Activated effector memory CD4-positive, alpha-beta T cell treated with Interleukin-2 at 50 U/mL for 16 hours (primary cell): ENCODE data around the gene NDUFS1.
"Not testable (repeated sequence)": the region's sequence is repeated elsewhere in the genome, so short reads cannot be mapped to it uniquely, and the experiment has no call there.

Source experiments
- DNase-seq: peaks from one replicate; pipeline ENCODE4 v3.0.0-alpha.2; 2020

The NDUFS1 gene

DNA sequence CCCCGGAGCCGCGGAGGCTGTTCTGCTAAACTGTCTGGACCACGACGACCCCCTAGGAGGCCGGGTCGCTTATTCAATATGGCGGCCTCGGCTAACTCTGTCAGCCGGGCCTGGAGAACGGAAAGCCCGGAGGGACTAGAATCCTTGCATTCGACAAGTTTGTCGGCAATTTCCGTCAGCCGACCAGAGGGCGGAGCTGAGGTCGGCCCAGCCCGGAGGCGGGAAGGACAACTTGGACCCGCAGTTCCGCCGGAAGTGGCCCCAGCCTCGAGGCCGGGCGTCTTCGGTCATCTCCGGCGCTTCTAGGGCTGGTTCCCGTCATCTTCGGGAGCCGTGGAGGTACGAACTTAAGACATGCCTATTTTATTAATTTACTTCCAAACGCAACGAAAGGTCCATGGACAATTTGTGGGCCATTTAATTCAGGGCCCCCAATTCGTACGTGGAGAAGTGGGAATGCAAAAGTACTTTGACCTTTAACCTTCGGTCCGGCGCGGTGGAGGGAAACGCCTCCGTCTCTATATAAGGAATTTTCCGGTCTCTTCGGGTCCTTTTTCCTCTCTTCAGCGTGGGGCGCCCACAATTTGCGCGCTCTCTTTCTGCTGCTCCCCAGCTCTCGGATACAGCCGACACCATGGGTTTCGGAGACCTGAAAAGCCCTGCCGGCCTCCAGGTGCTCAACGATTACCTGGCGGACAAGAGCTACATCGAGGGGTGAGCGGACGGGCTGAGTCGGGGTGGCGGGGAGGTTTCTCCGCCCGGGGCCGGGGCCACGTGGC, at the start of gene NDUFS1, which contains the start of gene EEF1B2:
Gene NDUFS1, minus strand, starts transcription at position 99 of the 779 bp plus-strand sequence. CDS start 5,766 bp downstream, outside the sequence.
Gene EEF1B2, plus strand, starts transcription at position 550 of the 779 bp plus-strand sequence. Its CDS starts 85 bp downstream, at position 635.
- peak; percentile 95 for DNase-seq

DNA sequence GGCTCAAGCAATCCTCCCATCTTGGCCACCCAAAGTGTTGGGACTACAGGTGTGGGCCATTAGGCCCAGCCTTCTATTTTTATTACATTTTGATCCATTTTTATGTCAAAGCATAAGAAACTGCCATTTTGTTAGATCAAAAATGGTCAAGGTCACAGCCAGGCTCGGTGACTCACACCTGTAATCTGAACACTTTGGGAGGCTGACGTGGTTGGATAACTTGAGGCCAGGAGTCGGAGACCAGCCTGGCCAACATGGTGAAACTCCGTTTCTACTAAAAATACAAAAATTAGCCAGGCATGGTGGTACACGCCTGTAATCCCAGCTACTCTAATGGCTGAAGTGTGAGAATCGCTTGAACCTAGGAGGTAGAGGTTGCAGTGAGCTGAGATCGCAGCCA, 49.7 kb upstream of the NDUFS1 start:
- DNase-seq, result no peak

DNA sequence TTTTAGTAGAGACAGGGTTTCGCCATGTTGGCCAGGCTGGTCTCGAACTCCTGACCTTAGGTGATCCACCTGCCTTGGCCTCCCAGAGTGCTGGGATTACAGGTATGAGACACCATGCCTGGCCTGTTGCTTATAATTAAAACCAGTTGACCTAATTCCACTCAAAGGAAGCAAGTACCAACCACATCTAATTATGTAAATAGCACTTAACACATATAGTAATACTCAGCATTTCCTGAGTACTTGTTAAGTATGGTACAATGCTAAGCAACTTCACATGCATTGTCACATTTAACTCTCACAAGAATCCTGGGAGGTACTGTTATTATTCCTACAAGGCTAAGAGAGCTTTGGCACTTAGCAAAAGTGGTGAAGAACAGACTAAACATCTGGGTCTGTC, 48.1 kb upstream of the NDUFS1 start:
- not testable (repeated sequence) for DNase-seq

DNA sequence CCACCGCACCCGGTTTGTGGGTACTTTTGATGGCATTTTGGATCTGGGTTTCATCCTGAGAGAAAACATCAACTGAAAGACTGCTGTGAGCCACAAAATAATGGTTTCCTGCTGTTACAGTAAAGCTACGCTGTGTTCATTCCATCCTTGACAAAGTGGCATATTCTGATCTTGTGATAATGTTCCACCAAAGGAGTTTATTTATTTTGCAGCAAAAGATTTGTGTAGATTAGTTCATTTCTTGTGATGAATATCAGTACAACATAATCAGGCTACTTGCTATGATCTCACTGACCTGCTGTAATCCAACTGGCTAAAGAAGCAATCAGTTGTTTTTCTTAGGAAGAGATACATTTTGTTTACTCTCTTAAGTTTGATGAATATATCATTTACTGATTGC, 45.5 kb upstream of the NDUFS1 start:
- no peak for DNase-seq

DNA sequence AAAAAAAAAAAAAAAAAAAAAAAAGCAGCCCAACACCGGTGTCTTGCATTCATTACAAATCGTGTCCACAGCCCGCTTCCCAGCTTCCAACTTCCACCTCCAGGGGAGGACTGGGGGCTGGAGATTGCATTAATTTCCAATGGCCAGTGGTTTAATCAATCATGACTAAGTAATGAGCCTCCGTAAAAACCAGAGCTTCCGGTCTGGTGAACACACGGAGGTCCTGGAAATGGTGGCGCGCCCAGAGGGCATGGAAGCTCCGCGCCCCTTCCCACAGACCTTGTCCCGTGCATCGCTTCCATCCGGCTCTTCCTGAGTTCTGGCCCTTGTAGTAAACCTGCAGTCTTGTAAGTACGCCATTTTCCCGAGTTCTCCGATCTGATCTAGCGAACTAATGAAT, 44.1 kb upstream of the NDUFS1 start:
- DNase-seq, result no peak

DNA sequence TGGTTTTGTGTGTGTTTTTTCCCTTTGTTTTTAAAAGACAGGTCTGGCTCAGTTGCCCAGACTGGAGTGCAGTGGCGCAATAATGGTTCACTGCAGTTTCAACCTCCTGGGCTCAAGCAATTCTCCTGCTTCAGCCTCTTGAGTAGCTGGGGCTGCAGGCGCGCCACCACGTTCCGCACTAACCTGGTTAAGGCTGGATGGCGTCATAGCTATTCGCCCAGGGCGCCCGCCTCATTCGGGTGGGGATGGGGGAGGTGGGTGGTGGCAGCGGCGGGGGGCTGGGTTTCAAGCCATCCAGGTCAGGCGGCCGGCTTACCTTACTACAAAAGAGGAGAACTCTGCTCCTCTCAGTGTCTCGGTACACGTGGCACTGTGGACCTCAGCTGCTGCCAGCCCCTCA, 43.2 kb upstream of the NDUFS1 start:
- DNase-seq, result no peak

DNA sequence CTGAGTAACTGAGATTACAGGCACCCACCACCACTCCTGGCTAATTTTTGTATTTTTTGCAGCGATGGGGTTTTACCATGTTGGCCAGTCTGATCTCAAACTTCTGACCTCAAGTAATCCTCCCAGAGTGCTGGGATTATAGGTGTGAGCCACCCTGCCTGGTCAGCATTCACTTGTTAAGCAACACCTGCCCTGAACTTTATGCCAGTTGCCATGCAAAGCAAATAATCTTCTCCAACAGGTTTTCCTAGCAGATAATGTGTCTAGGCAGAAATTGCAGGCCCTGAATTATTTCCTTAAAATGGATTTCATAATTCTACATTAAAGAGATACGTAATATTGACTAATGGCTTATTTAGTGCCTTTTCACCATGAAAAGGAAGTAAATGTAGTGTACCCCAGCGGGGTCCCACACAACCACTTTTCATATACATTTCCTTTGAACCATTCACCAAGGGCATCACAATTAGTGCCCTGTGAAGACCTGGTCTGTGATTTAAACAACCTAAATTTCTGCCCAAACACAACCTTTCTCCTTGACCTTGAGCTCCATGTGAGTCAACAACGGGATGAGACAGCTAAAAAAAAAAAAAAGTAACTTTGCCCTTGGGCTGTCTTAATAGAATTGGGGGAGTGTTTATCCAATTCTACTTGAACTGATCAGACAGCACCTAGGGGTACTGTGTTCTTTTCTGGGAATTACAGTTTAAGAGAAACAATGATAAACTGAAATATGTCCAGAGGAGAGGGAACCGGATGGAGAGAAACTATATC, 42.0 kb upstream of the NDUFS1 start:
- DNase-seq, result no peak

DNA sequence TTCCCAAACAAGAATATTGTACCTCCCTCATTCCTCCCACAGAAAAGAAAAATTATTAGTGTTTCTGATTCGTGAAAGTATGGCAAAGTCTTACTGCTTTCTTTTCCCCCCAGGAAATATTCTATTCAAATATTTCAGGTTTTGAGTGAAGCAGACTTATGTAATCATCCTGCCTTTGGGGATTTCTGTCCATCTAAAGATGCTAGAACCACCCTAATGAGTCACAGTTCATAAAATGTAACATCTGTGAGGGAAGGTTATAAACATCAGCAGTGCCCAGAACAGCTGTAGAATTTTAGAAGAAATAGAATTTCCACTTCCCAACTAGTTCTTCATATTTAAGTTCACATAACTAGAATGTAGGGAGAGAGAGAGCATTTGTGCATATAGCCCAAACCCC, 39.4 kb upstream of the NDUFS1 start:
- no peak for DNase-seq

DNA sequence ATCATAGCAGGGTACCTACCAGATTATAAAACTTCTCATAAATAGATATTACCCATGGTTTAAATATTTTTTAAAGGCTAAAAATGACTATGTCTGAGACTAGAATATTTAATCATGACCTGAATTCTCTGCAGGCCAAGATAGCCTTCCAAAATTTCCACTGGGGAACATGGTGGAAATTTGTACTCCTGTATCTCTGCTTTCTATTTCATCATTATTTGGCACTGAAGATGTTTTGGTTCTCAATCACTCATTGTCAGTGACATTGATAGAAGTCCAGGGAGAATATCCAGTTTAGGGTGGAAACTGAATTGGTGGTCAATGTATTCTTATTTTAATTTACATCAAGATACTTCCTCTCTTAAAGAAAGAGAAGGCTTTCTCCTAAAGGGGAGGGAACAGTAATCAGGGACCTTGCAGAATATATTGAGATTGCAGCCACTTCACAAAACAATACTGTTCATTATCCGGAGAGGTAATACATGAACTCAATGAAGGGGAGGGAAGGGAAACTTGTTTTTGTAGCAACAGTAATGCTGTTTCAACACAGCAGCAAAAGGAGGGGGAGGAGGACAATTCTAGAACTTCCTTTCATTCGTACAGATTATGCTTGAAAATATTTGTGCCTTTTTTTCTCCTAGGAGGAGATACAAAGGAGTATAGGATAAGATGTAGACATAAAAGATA, 34.6 kb upstream of the NDUFS1 start:
- no peak for DNase-seq

DNA sequence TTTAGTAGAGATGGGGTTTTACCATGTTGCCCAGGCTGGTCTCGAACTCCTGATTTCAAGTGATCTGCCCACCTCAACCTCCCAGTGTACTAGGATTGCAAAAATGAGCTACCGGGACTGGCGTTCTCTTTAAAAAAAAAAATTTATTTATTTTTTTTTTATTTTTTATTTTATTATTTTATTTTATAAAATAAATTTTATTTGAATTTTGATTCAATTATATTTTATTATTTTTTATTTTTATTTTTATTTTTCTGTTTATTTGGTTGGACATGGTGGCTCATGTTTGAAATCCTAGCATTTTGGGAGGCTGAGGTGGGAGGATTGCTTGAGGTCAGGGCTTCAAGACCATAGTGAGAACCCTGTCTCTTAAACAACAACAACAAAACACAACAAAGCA, 32.9 kb upstream of the NDUFS1 start:
- DNase-seq, result no peak

DNA sequence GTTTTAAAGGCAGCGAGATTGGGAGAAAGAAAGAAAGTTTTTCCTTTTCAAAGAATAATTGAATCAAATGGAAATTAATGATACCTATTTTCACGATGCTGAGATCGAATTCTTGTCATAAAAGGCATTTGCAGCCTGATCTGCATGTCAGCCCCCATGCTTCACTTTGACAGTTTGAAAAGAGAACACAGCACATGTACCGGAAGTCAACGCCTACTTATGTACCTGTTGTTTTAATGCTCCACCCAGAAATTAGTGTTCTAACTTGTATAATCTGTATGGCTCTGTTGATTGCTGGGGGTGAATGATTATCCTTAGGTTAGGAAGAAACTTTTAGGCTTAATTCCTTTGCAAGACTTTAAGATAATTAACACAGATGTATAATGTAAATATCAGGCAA, 31.4 kb upstream of the NDUFS1 start:
- DNase-seq, result no peak

DNA sequence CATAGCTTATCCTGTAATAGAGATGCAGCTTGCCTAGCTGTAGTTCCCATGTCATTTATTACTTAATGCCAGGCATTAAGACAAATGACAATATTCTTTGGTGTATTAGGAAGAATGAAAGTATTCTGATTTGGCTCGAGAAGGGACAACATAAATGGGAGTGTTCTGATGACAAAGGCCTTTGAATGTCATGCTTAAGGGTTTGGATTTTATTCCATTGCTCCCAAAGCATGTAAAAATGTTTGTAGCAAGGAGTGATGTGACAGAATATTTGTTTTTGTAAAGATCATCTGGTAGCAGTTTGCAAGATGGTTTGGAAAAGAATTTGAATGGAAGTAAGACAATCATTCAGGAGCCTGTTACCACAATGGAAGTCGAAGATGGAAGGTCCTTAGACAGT, 30.9 kb upstream of the NDUFS1 start:
- DNase-seq, result no peak

DNA sequence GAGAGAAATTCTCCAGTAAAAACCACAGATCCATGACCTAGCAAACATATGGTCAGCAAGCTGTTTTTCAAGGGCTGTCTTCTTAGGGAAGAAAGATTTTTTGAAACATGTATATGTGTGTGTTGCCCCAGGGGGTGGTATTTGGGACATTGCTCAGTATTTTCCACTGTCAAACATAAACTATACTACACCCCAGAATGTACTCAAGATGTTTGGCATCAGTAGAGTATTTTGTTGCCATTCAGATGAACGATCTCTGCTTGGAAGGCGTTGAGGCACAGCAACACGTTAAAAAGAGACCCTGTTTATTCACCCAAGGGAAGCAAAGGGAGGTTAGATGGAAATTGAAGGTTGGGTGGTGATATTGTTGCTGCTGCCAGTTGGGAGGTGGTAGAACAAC, 30.4 kb upstream of the NDUFS1 start:
- DNase-seq, result no peak

DNA sequence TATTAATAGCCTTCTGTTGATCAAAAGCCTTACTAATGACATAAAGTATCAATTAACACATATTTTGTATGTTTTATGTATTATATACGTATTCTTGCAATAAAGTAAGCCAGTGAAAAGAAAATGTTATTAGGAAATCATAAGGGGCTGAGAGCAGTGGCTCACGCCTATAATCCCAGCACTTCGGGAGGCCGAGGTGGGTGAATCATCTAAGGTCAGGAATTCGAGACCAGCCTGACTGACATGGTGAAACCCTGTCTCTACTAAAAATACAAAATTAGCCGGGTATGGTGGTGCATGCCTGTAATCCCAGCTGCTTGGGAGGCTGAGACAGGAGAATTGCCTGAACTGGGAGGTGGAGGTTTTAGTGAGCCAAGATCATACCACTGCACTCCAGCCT, 22.3 kb upstream of the NDUFS1 start:
- DNase-seq, result not testable (repeated sequence)

DNA sequence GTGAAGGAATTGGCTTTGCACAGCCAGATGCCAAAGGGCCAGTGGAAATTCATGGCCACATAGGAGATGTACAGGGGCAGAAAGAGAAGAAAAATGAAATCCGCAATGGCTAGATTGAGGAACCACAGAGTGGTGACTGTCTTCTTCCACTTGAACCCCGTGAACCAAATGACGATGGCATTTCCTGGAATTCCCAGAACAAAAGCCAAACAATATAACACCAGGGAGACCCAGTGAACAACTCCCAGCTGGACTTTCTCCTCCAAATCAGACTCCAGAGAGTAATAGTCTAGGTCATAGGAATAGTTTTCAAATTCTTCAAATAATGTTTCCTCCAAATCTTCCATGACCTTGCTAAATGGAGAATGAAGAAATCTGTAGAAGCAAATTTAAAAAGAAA, 17.7 kb upstream of the NDUFS1 start:
- no peak for DNase-seq

DNA sequence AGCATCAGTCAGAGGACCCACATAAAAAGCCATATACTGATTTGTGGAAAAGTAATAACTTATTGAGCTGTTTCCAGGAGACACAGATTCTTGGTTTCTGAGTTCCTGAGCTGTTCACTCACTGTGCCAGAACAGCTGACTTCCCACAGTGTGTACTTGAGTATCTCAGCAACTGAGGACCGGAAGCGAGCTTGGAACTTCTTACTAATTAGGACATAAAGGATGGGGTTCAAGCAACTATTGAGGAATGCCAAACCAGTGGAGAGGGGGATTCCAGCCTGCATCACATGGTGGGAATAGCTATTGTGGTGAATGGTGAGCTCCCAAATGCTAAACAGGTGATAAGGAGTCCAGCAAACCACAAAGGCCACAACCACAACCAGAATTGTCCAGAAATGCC, 16.9 kb upstream of the NDUFS1 start:
- no peak for DNase-seq

DNA sequence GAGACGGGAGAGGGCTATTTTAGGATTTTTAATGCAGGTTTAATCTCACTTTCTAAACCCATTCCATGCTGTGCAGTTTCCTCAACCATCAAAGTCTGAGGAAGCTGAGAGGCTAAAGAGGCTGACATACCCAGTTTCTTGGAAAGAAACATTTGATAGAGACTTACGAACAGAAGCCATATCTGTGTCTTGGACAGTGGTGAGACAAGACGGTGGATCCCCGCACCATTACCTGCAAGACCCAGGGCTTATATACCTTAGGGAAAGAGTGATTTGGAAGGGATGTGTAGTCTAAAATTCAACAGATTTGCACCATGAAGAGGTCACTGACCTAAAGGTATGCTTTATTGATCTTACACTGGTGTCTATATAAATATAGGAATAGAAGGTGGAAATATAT, 13.9 kb upstream of the NDUFS1 start:
- DNase-seq, result no peak

DNA sequence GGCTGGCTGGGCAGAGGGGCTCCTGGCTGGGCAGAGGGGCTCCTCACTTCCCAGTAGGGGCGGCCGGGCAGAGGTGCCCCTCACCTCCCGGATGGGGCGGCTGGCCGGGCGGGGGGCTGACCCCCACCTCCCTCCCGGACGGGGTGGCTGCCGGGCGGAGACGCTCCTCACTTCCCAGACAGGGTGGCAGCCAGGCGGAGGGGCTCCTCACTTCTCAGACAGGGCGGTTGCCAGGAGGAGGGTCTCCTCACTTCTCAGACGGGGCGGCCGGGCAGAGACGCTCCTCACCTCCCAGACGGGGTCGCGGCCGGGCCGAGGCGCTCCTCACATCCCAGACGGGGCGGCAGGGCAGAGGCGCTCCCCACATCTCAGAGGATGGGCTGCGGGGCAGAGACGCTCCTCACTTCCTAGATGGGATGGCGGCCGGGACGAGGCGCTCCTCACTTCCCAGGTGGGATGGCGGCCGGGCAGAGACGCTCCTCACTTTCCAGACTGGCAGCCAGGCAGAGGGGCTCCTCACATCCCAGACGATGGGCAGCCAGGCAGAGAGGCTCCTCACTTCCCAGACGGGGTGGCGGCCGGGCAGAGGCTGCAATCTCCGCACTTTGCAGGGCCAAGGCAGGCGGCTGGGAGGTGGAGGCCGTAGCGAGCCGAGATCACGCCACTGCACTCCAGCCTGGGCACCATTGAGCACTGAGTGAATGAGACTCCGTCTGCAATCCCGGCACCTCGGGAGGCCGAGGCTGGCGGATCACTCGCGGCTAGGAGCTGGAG, 12.6 kb upstream of the NDUFS1 start:
- DNase-seq, result not testable (repeated sequence)

DNA sequence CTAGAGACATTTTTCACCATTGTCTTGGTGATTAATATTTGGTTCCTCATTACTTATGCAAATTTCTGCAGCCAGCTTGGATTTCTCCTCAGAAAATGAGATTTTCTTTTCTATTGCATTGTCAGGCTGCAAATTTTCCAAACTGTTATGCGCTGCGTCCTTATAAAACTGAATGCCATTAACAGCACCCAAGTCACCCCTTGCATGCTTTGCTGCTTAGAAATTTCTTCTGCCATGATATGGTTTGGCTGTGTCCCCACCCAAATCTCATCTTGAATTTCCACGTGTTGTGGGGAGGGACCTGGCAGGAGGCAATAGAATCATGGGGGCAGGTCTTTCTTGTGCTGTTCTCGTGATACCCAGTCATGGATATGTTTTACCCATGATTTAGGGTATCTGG, 9.0 kb upstream of the NDUFS1 start:
- not testable (repeated sequence) for DNase-seq

DNA sequence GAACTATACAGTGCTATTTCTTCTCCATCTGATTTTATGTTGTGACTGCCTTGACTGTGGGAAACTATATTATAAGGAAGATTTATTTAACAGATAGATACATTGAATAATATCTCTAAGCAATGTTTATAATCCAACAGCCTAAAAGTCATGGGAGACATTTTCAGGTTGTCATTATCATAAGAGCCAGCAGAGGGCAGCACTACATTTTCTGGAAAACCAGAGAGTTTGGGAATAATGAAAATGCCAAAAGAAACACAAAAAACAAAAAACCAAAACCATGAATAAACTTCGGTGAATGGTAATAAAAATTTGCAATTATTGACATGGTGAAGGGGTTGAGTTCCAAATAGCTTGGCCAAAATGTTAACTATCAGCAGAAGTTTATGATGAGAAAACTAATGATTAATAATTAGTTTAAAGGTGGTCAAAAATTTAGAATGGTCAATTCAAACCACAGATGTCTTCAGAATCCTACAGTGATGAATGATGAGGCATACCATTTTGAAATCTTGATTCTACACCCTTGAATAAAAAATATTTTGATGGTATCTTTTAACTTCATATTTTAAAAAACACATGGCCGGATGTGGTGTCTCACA, 5.1 kb upstream of the NDUFS1 start:
- no peak for DNase-seq

DNA sequence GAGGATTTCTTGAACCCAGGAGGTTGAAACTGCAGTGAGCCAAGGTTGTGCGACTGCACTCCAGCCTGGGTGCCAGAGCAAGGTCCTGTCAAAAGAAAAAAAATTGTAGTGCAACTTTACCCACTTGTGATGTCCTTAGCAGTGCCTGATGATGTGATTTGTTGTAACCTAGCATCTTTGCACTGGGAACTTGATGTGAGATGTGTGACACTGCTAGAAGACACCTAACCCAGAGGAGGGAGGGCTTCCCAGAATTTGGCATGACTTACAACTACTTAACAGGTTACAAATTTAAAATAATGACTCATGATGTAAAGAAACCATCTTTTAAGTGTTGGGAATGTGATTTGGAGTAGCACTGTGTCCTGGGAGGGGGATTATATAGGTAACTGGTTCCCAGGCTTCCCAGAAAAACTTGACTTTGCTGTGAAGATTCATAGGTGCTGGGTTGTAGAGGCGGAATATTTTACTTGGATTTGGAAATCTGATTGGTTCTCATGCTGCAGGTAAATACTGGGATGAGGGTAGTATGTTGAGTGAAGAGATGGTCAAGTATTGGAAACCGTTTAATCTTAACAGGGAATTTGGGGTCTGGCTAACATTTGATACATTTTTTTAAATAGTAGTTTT, 4.1 kb upstream of the NDUFS1 start:
- no peak for DNase-seq

DNA sequence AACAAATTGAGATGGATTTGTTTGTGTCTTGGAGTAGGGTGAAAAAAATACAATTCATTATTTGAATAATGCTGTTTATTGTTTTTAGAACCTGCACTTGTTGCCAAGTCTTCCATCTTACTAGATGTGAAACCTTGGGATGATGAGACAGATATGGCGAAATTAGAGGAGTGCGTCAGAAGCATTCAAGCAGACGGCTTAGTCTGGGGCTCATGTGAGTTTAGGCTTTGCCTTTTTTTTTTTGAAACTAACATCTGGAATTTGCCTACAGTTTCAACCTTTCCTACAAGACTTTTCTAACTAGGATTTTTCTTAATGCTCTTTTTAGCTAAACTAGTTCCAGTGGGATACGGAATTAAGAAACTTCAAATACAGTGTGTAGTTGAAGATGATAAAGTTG, 3.2 kb upstream of the NDUFS1 start:
- not testable (repeated sequence) for DNase-seq
